ENCODE data around the gene STAB2. TPM values are rescaled to one million over a fixed set of nuclear protein-coding genes. Genes with fewer than 3 reads are reported as not detected.

STAB2 gene
- total RNA-seq (2014; rRNA removed; shearing (Covaris generic); ENCODE audit: low replicate concordance): not detected in 2 replicates

GRCh38 chr12:103586791-103587370 is at the start of gene STAB2:
STAB2 (plus strand) TSS chr12:103587273; CDS start chr12:103587477, 204 bp downstream.
- H3K9ac ChIP-seq (ENCODE audit: low read length): no peak within 1 kb of the TSS
- H3K4me1 ChIP-seq (ENCODE audit: low read length): peaks cover 11% of the 10 kb centered on the region
- H3K27me3 ChIP-seq (ENCODE audit: low read length): no peaks in the 10 kb centered on the region
- no peak within 1 kb of the TSS for H3K27ac ChIP-seq (ENCODE audit: low read length)
- no peak within 1 kb of the TSS for H2AFZ ChIP-seq (ENCODE audit: low read length)
- no peak within 1 kb of the TSS for H3K4me3 ChIP-seq (ENCODE audit: low read length)
- H3K9me3 ChIP-seq (ENCODE audit: low read length): no peaks in the 10 kb centered on the region
- H4K20me1 ChIP-seq (ENCODE audit: insufficient read depth, low read depth, low read length): no peaks in the 10 kb centered on the region
- no peaks in the 10 kb centered on the region for H3K79me2 ChIP-seq (ENCODE audit: low read length)
- no peaks in the 10 kb centered on the region for H3K36me3 ChIP-seq (ENCODE audit: insufficient read depth, low read length)
- no peaks in the 10 kb centered on the region for H3K9me2 ChIP-seq (replicated peaks; ENCODE audit: insufficient read depth, low read length)
- DNase-seq: no peak
- no peak within 1 kb of the TSS for H3K4me2 ChIP-seq (ENCODE audit: low read depth, low read length, poor library complexity, severe bottlenecking)

GRCh38 chr12:103538397-103538796 is 48.7 kb upstream of the STAB2 start:
- Histone ChIP-seq H3K9me3 (ENCODE audit: low read length) (no peaks in the 10 kb centered on the region), H3K79me2 (ENCODE audit: low read length) (no peaks in the 10 kb centered on the region), H3K27me3 (ENCODE audit: low read length) (no peaks in the 10 kb centered on the region), H3K4me2 (ENCODE audit: low read depth, low read length, poor library complexity, severe bottlenecking) (no peak overlapping the region), H3K36me3 (ENCODE audit: insufficient read depth, low read length) (no peaks in the 10 kb centered on the region), H3K4me1 (ENCODE audit: low read length) (no peaks in the 10 kb centered on the region), H3K9ac (ENCODE audit: low read length) (no peak overlapping the region), H3K4me3 (ENCODE audit: low read length) (no peak overlapping the region), H2AFZ (ENCODE audit: low read length) (no peak overlapping the region), H3K27ac (ENCODE audit: low read length) (no peak overlapping the region), H4K20me1 (ENCODE audit: insufficient read depth, low read depth, low read length) (no peaks in the 10 kb centered on the region), H3K9me2 (replicated peaks; ENCODE audit: insufficient read depth, low read length) (no peaks in the 10 kb centered on the region)
- no peak for DNase-seq

GRCh38 chr12:103540319-103540718 is 46.8 kb upstream of the STAB2 start:
- H2AFZ ChIP-seq (ENCODE audit: low read length): no peak overlapping the region
- H3K4me2 ChIP-seq (ENCODE audit: low read depth, low read length, poor library complexity, severe bottlenecking): no peak overlapping the region
- no peaks in the 10 kb centered on the region for H3K4me1 ChIP-seq (ENCODE audit: low read length)
- DNase-seq: no peak
- H3K27ac ChIP-seq (ENCODE audit: low read length): no peak overlapping the region
- no peaks in the 10 kb centered on the region for H3K9me3 ChIP-seq (ENCODE audit: low read length)
- H3K4me3 ChIP-seq (ENCODE audit: low read length): no peak overlapping the region
- no peaks in the 10 kb centered on the region for H3K9me2 ChIP-seq (replicated peaks; ENCODE audit: insufficient read depth, low read length)
- no peaks in the 10 kb centered on the region for H3K36me3 ChIP-seq (ENCODE audit: insufficient read depth, low read length)
- H4K20me1 ChIP-seq (ENCODE audit: insufficient read depth, low read depth, low read length): no peaks in the 10 kb centered on the region
- no peak overlapping the region for H3K9ac ChIP-seq (ENCODE audit: low read length)
- H3K27me3 ChIP-seq (ENCODE audit: low read length): no peaks in the 10 kb centered on the region
- H3K79me2 ChIP-seq (ENCODE audit: low read length): no peaks in the 10 kb centered on the region

- Histone ChIP-seq H3K27ac (ENCODE audit: low read length) (no peak overlapping the region), H3K36me3 (ENCODE audit: insufficient read depth, low read length) (no peaks in the 10 kb centered on the region), H2AFZ (ENCODE audit: low read length) (no peak overlapping the region), H3K4me1 (ENCODE audit: low read length) (no peaks in the 10 kb centered on the region), H3K4me2 (ENCODE audit: low read depth, low read length, poor library complexity, severe bottlenecking) (no peak overlapping the region), H3K4me3 (ENCODE audit: low read length) (no peak overlapping the region), H3K9me2 (replicated peaks; ENCODE audit: insufficient read depth, low read length) (no peaks in the 10 kb centered on the region), H3K79me2 (ENCODE audit: low read length) (no peaks in the 10 kb centered on the region), H3K9me3 (ENCODE audit: low read length) (no peaks in the 10 kb centered on the region), H3K27me3 (ENCODE audit: low read length) (no peaks in the 10 kb centered on the region), H4K20me1 (ENCODE audit: insufficient read depth, low read depth, low read length) (no peaks in the 10 kb centered on the region), H3K9ac (ENCODE audit: low read length) (no peak overlapping the region)
- DNase-seq: no peak
These were observed 45.0 kb upstream of the STAB2 start for GRCh38 chr12:103542078-103542477.

- no peak overlapping the region for H3K4me2 ChIP-seq (ENCODE audit: low read depth, low read length, poor library complexity, severe bottlenecking)
- no peaks in the 10 kb centered on the region for H3K27me3 ChIP-seq (ENCODE audit: low read length)
- no peak for DNase-seq
- H3K27ac ChIP-seq (ENCODE audit: low read length): no peak overlapping the region
- H3K9me2 ChIP-seq (replicated peaks; ENCODE audit: insufficient read depth, low read length): no peaks in the 10 kb centered on the region
- no peak overlapping the region for H3K4me3 ChIP-seq (ENCODE audit: low read length)
- no peak overlapping the region for H3K9ac ChIP-seq (ENCODE audit: low read length)
- H3K36me3 ChIP-seq (ENCODE audit: insufficient read depth, low read length): no peaks in the 10 kb centered on the region
- H3K9me3 ChIP-seq (ENCODE audit: low read length): no peaks in the 10 kb centered on the region
- H3K79me2 ChIP-seq (ENCODE audit: low read length): no peaks in the 10 kb centered on the region
- no peaks in the 10 kb centered on the region for H4K20me1 ChIP-seq (ENCODE audit: insufficient read depth, low read depth, low read length)
- H2AFZ ChIP-seq (ENCODE audit: low read length): no peak overlapping the region
- H3K4me1 ChIP-seq (ENCODE audit: low read length): no peaks in the 10 kb centered on the region
These were observed 40.1 kb upstream of the STAB2 start for GRCh38 chr12:103546959-103547358.

- no peaks in the 10 kb centered on the region for H3K36me3 ChIP-seq (ENCODE audit: insufficient read depth, low read length)
- no peaks in the 10 kb centered on the region for H3K27me3 ChIP-seq (ENCODE audit: low read length)
- no peaks in the 10 kb centered on the region for H3K9me2 ChIP-seq (replicated peaks; ENCODE audit: insufficient read depth, low read length)
- no peaks in the 10 kb centered on the region for H3K9me3 ChIP-seq (ENCODE audit: low read length)
- no peak overlapping the region for H3K4me3 ChIP-seq (ENCODE audit: low read length)
- H3K27ac ChIP-seq (ENCODE audit: low read length): no peak overlapping the region
- H3K4me2 ChIP-seq (ENCODE audit: low read depth, low read length, poor library complexity, severe bottlenecking): no peak overlapping the region
- no peak for DNase-seq
- H3K4me1 ChIP-seq (ENCODE audit: low read length): no peaks in the 10 kb centered on the region
- no peaks in the 10 kb centered on the region for H4K20me1 ChIP-seq (ENCODE audit: insufficient read depth, low read depth, low read length)
- no peaks in the 10 kb centered on the region for H3K79me2 ChIP-seq (ENCODE audit: low read length)
- H3K9ac ChIP-seq (ENCODE audit: low read length): no peak overlapping the region
- H2AFZ ChIP-seq (ENCODE audit: low read length): no peak overlapping the region
These were observed 39.7 kb upstream of the STAB2 start for GRCh38 chr12:103547376-103547775.

- H3K27ac ChIP-seq (ENCODE audit: low read length): no peak overlapping the region
- DNase-seq: no peak
- H2AFZ ChIP-seq (ENCODE audit: low read length): no peak overlapping the region
- no peak overlapping the region for H3K9ac ChIP-seq (ENCODE audit: low read length)
- no peaks in the 10 kb centered on the region for H3K79me2 ChIP-seq (ENCODE audit: low read length)
- no peaks in the 10 kb centered on the region for H3K4me1 ChIP-seq (ENCODE audit: low read length)
- H3K4me2 ChIP-seq (ENCODE audit: low read depth, low read length, poor library complexity, severe bottlenecking): no peak overlapping the region
- H3K27me3 ChIP-seq (ENCODE audit: low read length): no peaks in the 10 kb centered on the region
- H3K9me2 ChIP-seq (replicated peaks; ENCODE audit: insufficient read depth, low read length): no peaks in the 10 kb centered on the region
- no peaks in the 10 kb centered on the region for H3K36me3 ChIP-seq (ENCODE audit: insufficient read depth, low read length)
- no peak overlapping the region for H3K4me3 ChIP-seq (ENCODE audit: low read length)
- no peaks in the 10 kb centered on the region for H4K20me1 ChIP-seq (ENCODE audit: insufficient read depth, low read depth, low read length)
- no peaks in the 10 kb centered on the region for H3K9me3 ChIP-seq (ENCODE audit: low read length)
These were observed 39.1 kb upstream of the STAB2 start for GRCh38 chr12:103547929-103548328.

GRCh38 chr12:103548622-103549601 is 38.2 kb upstream of the STAB2 start:
- Histone ChIP-seq H3K9me2 (replicated peaks; ENCODE audit: insufficient read depth, low read length) (no peaks in the 10 kb centered on the region), H3K4me1 (ENCODE audit: low read length) (no peaks in the 10 kb centered on the region), H2AFZ (ENCODE audit: low read length) (no peak overlapping the region), H3K27me3 (ENCODE audit: low read length) (no peaks in the 10 kb centered on the region), H3K9me3 (ENCODE audit: low read length) (no peaks in the 10 kb centered on the region), H3K36me3 (ENCODE audit: insufficient read depth, low read length) (no peaks in the 10 kb centered on the region), H3K9ac (ENCODE audit: low read length) (no peak overlapping the region), H3K79me2 (ENCODE audit: low read length) (no peaks in the 10 kb centered on the region), H4K20me1 (ENCODE audit: insufficient read depth, low read depth, low read length) (no peaks in the 10 kb centered on the region), H3K4me2 (ENCODE audit: low read depth, low read length, poor library complexity, severe bottlenecking) (no peak overlapping the region), H3K27ac (ENCODE audit: low read length) (no peak overlapping the region), H3K4me3 (ENCODE audit: low read length) (no peak overlapping the region)
- DNase-seq: peak; percentile 87

All from Karpas-422 (cell line).